ENCODE results near the gene STAG2. TPM values are rescaled to one million over a fixed set of nuclear protein-coding genes. Genes with fewer than 3 reads are reported as not detected.

The STAG2 gene
- total RNA-seq, 1 donor from 2014 or later = 54.0 TPM

- Histone ChIP-seq H3K4me3 (no peak overlapping the region), H3K4me1 (no peaks in the 10 kb centered on the region), H3K36me3 (no peaks in the 10 kb centered on the region), H3K27me3 (no peaks in the 10 kb centered on the region), H3K9me3 (no peaks in the 10 kb centered on the region), H3K27ac (no peak overlapping the region)
- DNase-seq (ENCODE audit: extremely low spot score in 2 of 2) = no peak
- intact Hi-C loops (cut with DNase I) = loop anchor here (10.0 kb wide), 1 partner anchor 115 kb away; no protein-coding TSS in a partner anchor
- TF ChIP-seq CTCF (IDR thresholded peaks at IDR 0.05) (no peak), POLR2AphosphoS5 (IDR thresholded peaks at IDR 0.05; ENCODE audit: insufficient read depth in 1 of 2, low read depth in 1 of 2) (no peak), POLR2A (IDR thresholded peaks at IDR 0.05) (no peak)
Observed at GRCh38 chrX:123949846-123950245, 11.7 kb upstream of the STAG2 start.

DNA sequence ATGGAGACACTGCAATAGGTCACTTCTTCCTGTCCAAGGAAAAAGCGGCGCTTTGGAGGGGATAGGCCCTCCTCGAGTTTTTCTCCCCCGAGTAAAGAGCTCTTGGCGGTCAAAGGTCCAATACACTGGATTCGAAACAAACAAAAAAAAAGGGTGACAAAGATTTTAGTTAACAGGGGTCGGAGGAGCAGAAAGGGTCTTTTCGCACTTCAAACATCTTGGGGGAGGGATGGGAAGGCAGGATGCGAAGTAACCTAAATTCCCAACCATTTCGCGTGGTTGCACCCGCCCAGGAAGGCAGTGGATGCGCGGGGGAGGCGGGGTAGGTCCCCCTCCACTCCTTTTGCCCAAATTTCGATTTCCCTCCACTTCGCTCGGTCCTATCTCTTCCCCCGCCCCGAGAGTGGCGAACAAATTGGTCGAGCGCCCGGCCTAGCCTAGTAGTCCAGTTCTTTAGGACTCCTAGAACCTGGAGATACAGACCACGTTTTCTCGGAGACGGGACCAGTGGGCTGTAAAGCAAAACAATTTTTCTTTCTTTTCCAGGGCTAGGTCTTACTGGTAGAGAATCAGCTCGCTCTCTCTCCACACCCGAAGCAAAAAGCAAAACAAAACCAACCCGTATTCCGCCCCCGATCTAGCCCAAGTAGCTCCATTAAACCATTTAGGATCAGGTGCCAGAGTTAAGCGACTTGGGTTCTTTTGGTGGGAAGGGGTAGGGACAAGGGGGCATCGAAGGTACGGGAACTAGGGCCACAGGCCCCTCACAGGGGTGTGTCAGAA lies 2.0 kb upstream of the STAG2 start:
- TF ChIP-seq POLR2AphosphoS5 (IDR thresholded peaks at IDR 0.05; ENCODE audit: insufficient read depth in 1 of 2, low read depth in 1 of 2) = no peak
- no peak for TF ChIP-seq POLR2A (IDR thresholded peaks at IDR 0.05)
- no peak for TF ChIP-seq CTCF (IDR thresholded peaks at IDR 0.05)
- H3K4me3 ChIP-seq = peak overlapping the region; percentile 46 to 57
- no peak for DNase-seq (ENCODE audit: extremely low spot score in 2 of 2)
- peak overlapping the region; percentile 93 for H3K27ac ChIP-seq
- intact Hi-C loops (cut with DNase I) = no loop called here
- H3K27me3 ChIP-seq = no peaks in the 10 kb centered on the region
- H3K9me3 ChIP-seq = no peaks in the 10 kb centered on the region
- no peaks in the 10 kb centered on the region for H3K4me1 ChIP-seq
- H3K36me3 ChIP-seq = no peaks in the 10 kb centered on the region

- intact Hi-C loops (cut with DNase I) = no loop called here
Observed at GRCh38 chrX:123960956-123961267, 594 bp upstream of the STAG2 start.

GRCh38 chrX:123962006-123962467 lies 531 bp downstream of the STAG2 start:
- intact Hi-C loops (cut with DNase I) = no loop called here
- peak overlapping the region; percentile 96 for H3K27ac ChIP-seq
- H3K27me3 ChIP-seq = no peaks in the 10 kb centered on the region
- H3K36me3 ChIP-seq = no peaks in the 10 kb centered on the region
- TF ChIP-seq CTCF (IDR thresholded peaks at IDR 0.05) (no peak), POLR2A (IDR thresholded peaks at IDR 0.05) (no peak), POLR2AphosphoS5 (IDR thresholded peaks at IDR 0.05; ENCODE audit: insufficient read depth in 1 of 2, low read depth in 1 of 2) (no peak)
- no peaks in the 10 kb centered on the region for H3K9me3 ChIP-seq
- H3K4me1 ChIP-seq = peaks cover 11% of the 10 kb centered on the region
- H3K4me3 ChIP-seq = peak overlapping the region; percentile 57 to 60
- no peak for DNase-seq (ENCODE audit: extremely low spot score in 2 of 2)

More at GRCh38 chrX:123960956-123961267, 594 bp upstream of the STAG2 start:
- Histone ChIP-seq H3K27ac (peak overlapping the region; percentile 96), H3K4me1 (peaks cover 11% of the 10 kb centered on the region), H3K4me3 (peak overlapping the region; percentile 57 to 60), H3K27me3 (no peaks in the 10 kb centered on the region), H3K36me3 (no peaks in the 10 kb centered on the region), H3K9me3 (no peaks in the 10 kb centered on the region)
- DNase-seq (ENCODE audit: extremely low spot score in 2 of 2) = no peak
- TF ChIP-seq POLR2A (IDR thresholded peaks at IDR 0.05) = no peak
- no peak for TF ChIP-seq POLR2AphosphoS5 (IDR thresholded peaks at IDR 0.05; ENCODE audit: insufficient read depth in 1 of 2, low read depth in 1 of 2)
- TF ChIP-seq CTCF (IDR thresholded peaks at IDR 0.05) = no peak

DNA sequence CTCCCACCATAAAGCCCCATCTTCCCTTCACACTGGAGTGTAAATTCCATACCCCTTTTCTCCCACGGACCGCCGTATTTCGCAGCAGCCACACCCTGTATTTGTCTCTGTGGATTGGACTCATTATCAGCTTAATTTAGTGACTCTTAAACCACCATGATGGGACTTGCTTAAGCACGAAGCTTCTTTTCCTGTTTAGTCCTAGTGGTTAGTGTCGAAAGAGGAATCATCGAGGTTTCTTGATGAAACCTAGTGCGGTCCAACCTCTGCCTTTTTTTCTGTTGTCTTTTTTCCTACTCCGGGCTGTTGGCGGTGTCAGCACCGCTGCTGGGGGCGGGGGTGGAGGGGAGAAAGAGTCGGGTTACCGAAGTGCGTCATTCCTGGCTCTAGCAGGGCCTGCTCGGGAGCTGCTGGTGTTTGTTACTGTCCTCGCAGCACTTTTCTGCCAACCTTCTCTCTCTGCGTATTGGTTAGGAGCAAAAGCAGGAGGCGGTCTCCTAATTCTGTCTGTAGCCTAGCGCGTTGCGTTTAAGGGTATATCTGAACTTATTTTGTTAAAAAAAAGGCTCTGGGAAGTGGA lies 1.4 kb downstream of the STAG2 start:
- TF ChIP-seq POLR2AphosphoS5 (IDR thresholded peaks at IDR 0.05; ENCODE audit: insufficient read depth in 1 of 2, low read depth in 1 of 2) = peak; percentile 78 to 84
- peak in 1 of 2 donors; percentile 65 for TF ChIP-seq POLR2A (IDR thresholded peaks at IDR 0.05)
- TF ChIP-seq CTCF (IDR thresholded peaks at IDR 0.05) = no peak
- no peaks in the 10 kb centered on the region for H3K9me3 ChIP-seq
- peaks cover 11% of the 10 kb centered on the region for H3K4me1 ChIP-seq
- peak overlapping the region; percentile 57 to 60 for H3K4me3 ChIP-seq
- no peaks in the 10 kb centered on the region for H3K27me3 ChIP-seq
- DNase-seq (ENCODE audit: extremely low spot score in 2 of 2) = peak in 1 of 2 donors; percentile 95
- H3K27ac ChIP-seq = peak overlapping the region; percentile 96
- no peaks in the 10 kb centered on the region for H3K36me3 ChIP-seq
- intact Hi-C loops (cut with DNase I) = no loop called here
